Testis (tissue), 3 donors: ENCODE results near the gene ATAD2B. TPM values are rescaled to one million over a fixed set of nuclear protein-coding genes. Genes with fewer than 3 reads are reported as not detected.

Experiments
- DNase-seq: peaks from one replicate; pipeline ENCODE4 v3.0.0-alpha.2; 2019
- H3K27ac ChIP-seq, 2 donors: fragments of 200-600 bp; sonication (generic); one replicate each; pipeline ENCODE4 v1.5.1; 2019
- H3K27me3 ChIP-seq: fragments of 200-600 bp; sonication (generic); one replicate; pipeline ENCODE4 v1.5.1; 2019
- H3K36me3 ChIP-seq: fragments of 200-600 bp; sonication (generic); one replicate; pipeline ENCODE4 v1.5.1; 2017; ENCODE audit warnings: low read depth; ENCODE audit errors: missing control alignments
- H3K4me1 ChIP-seq: fragments of 200-600 bp; sonication (generic); one replicate; pipeline ENCODE4 v1.5.1; 2019
- H3K4me3 ChIP-seq, 2 donors: fragments of 200-600 bp; sonication (generic); one replicate each; pipeline ENCODE4 v1.5.1; 2017 to 2019
- H3K9me3 ChIP-seq: fragments of 200-600 bp; sonication (generic); one replicate; pipeline ENCODE4 v1.5.1; 2017
- POLR2A ChIP-seq: fragments of 450-650 bp; IDR thresholded peaks from one replicate; pipeline ENCODE4 v1.6.1; 2017; ENCODE audit warnings: antibody characterized with exemption, mild to moderate bottlenecking, moderate library complexity
- WGBS, 2 donors: methylation state at CpG; one replicate each; pipeline ENCODE4 v1.1.5; 2018; 5-methylcytosine and 5-hydroxymethylcytosine counted together
- intact Hi-C: fragments of 100-400 bp; cut with DNase I; formaldehyde crosslinking; loops from one replicate; pipeline ENCODE4 v1.15.1; 2023; ENCODE audit warnings: low total_unique reads
- polyA plus RNA-seq: library from polyadenylated mRNA; stranded (reverse); fragments of 350-450 nt; fragmentation: Illumina TruSeq; extraction: RNeasy Lipid Tissue Mini Kit (QIAGEN cat#74804); gene quantifications from one replicate; pipeline ENCODE4 v1.2.3, GENCODE V29; 2014; ENCODE audit warnings: low read depth, low replicate concordance; ENCODE audit not compliant: insufficient read depth
- total RNA-seq, 2 donors: library from RNA; depleted of rRNA; stranded (reverse); fragments of >200 nt; gene quantifications; one replicate each; pipeline ENCODE4 v1.2.3, GENCODE V29; 2016
- TF ChIP-seq, protein P1 (sequence below), 3 experiments: fragments of 450-650 bp in 2 of 3; fragments of 200-600 bp in 1 of 3; sonication (generic) in 1 of 3; IDR thresholded peaks; one replicate each; pipeline ENCODE4 v1.5.1; 2016 to 2019; ENCODE audit warnings: antibody characterized with exemption in 3 of 3, mild to moderate bottlenecking in 2 of 3, moderate library complexity in 1 of 3

Gene ATAD2B
- total and polyA plus RNA-seq, 3 donors from 2014 or later = 11.7 to 32.3 (median 23.2) TPM

DNA sequence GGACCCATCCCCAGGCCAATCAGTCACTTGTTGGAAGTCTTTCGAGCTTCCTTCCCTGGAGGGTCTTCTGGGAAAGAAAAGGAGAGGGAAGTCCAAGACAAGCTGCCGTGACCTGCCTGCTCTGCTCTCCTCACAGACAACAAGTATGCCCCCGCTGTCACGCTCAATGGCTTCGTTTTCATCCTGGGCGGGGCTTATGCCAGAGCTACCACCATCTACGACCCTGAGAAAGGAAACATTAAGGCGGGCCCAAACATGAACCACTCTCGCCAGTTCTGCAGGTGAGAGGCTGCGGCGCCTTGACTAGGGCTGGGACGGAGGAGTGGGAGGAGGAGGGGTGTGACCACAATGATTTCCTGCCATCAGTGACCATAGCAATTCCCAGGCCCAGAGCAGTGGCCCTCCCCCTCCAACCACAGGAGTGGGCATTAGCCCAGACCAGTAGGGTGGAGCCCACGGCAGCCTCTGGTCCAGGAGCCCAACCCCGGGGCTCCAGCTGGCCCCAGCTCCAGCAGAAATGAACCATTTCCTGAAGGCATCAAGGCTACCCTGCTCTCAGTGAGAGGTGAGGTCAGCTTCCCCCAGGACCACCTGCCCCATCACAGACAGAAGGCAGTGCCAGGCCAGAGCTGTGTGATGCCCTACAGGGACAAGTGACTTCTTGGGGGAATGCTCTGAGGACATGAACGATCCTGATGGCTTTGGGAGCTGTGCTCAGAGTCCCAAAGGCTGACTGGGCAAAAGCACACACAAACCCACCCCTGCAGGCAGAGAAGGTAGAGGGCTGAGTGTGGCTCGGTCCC is 223.1 kb downstream of the ATAD2B start:
- 95 to 97% methylated on average over 9 to 16 of the region's 16 CpGs for WGBS, 2 donors
- TF ChIP-seq, protein P1, sequence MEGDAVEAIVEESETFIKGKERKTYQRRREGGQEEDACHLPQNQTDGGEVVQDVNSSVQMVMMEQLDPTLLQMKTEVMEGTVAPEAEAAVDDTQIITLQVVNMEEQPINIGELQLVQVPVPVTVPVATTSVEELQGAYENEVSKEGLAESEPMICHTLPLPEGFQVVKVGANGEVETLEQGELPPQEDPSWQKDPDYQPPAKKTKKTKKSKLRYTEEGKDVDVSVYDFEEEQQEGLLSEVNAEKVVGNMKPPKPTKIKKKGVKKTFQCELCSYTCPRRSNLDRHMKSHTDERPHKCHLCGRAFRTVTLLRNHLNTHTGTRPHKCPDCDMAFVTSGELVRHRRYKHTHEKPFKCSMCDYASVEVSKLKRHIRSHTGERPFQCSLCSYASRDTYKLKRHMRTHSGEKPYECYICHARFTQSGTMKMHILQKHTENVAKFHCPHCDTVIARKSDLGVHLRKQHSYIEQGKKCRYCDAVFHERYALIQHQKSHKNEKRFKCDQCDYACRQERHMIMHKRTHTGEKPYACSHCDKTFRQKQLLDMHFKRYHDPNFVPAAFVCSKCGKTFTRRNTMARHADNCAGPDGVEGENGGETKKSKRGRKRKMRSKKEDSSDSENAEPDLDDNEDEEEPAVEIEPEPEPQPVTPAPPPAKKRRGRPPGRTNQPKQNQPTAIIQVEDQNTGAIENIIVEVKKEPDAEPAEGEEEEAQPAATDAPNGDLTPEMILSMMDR (IDR thresholded peaks at IDR 0.05) = no peak
- no peak for TF ChIP-seq POLR2A
- Histone ChIP-seq H3K4me1 (no peaks in the 10 kb centered on the region), H3K4me3 (no peak overlapping the region), H3K27ac (no peak overlapping the region), H3K27me3 (no peaks in the 10 kb centered on the region), H3K36me3 (no peaks in the 10 kb centered on the region), H3K9me3 (no peaks in the 10 kb centered on the region)
- intact Hi-C loops = no loop called here
- no peak for DNase-seq

DNA sequence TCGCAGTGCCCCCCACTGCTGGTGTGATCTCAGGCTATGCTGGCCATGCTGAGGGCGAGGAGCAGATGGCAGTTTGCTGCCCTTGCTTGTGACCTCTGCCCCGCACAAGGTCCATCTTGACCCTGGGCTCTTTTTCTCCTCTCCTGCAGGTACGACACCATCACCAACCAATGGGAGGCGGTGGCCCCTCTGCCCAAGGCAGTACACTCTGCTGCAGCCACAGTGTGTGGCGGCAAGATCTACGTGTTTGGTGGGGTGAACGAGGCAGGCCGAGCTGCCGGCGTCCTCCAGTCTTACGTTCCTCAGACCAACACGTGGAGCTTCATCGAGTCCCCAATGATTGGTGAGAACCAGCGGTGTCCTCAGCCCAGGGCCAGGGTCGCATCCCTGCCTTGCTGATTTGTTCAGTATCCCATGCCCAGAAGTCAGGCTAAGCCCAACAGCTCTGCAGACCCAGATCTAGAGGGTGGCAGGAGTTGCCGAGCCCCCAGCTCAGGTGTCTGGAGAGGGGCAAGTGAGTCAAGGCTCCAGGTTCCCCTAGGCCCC is 223.8 kb downstream of the ATAD2B start:
- no peak for TF ChIP-seq POLR2A
- TF ChIP-seq, protein P1 (IDR thresholded peaks at IDR 0.05) = no peak
- intact Hi-C loops = no loop called here
- 98 to 100% methylated on average over 2 to 17 of the region's 17 CpGs for WGBS, 2 donors
- H3K9me3 ChIP-seq = no peaks in the 10 kb centered on the region
- H3K27me3 ChIP-seq = no peaks in the 10 kb centered on the region
- no peak overlapping the region for H3K27ac ChIP-seq
- H3K4me3 ChIP-seq = no peak overlapping the region
- no peaks in the 10 kb centered on the region for H3K4me1 ChIP-seq
- DNase-seq = no peak
- H3K36me3 ChIP-seq = no peaks in the 10 kb centered on the region

DNA sequence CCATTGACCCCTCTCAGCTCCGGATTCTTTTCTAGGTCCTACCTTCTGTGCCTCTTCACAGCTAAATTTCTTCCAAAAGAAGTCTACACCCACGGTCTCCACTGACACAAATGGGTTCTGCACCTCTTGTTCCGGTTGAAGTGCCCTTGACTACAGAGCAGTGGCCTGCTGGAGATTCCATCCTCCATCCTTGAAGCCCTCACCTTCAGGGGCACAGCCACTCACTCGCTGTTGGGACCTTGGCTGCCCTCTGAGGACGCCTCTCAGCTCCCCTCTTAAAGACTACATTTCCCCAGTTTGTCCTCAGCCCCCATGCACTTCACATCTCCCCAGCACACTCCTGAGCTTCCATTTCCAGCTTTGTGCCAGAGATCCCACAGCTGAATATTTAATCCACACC is 226.3 kb downstream of the ATAD2B start:
- no peak overlapping the region for H3K4me3 ChIP-seq
- no peaks in the 10 kb centered on the region for H3K36me3 ChIP-seq
- no peaks in the 10 kb centered on the region for H3K4me1 ChIP-seq
- intact Hi-C loops = no loop called here
- no peaks in the 10 kb centered on the region for H3K9me3 ChIP-seq
- TF ChIP-seq, protein P1 (IDR thresholded peaks at IDR 0.05) = no peak
- TF ChIP-seq POLR2A = no peak
- no peaks in the 10 kb centered on the region for H3K27me3 ChIP-seq
- WGBS, 2 donors = 96% methylated on average over 5 of the region's 5 CpGs
- no peak overlapping the region for H3K27ac ChIP-seq
- DNase-seq = peak; percentile 4

DNA sequence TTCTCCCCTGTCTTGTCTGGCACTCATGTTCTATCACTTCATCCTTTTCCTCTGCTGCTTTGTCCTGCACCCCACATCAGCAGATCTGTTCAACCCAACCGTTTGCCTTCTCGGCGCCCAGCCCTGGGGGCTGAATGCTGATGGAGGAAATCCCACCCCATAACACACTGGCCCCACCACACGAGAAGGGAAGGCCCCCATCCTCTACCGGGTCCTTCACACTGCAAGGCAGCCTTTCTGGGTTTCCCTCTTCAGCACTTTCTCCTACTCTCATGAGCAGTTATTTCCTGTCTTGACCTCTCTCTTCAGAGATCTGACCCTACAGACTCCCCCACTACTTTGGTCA is 227.4 kb downstream of the ATAD2B start:
- no peaks in the 10 kb centered on the region for H3K36me3 ChIP-seq
- intact Hi-C loops = no loop called here
- no peaks in the 10 kb centered on the region for H3K4me1 ChIP-seq
- DNase-seq = no peak
- H3K27ac ChIP-seq = no peak overlapping the region
- 97% methylated on average over 5 of the region's 5 CpGs for WGBS, 2 donors
- H3K9me3 ChIP-seq = no peaks in the 10 kb centered on the region
- H3K4me3 ChIP-seq = no peak overlapping the region
- no peak for TF ChIP-seq POLR2A
- TF ChIP-seq, protein P1 (IDR thresholded peaks at IDR 0.05) = no peak
- no peaks in the 10 kb centered on the region for H3K27me3 ChIP-seq
